Measurements from ENCODE around the gene CNTN4.

DNA sequence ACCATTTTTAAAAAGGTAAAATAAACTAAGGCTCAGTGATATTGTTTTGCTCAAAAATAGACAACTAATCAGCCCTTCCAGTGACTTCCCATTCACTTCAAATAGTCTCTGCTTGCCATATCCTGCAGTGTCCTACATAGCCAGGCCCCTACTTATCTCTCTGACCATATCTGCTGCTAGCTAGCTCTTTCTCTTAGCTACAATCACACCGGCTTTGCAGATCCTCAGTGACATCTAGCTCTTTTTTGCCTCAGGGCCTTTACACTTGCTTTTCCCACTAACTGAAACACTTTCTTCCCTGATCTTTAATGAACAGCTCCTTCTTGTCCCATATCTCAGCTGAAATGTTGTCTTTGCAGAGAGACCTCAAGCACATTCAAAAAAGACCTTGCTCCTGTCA, 850.2 kb downstream of the CNTN4 start:
- TF ChIP-seq SUZ12 (IDR thresholded peaks at IDR 0.05; ENCODE audit: extremely low read depth, insufficient read depth, insufficient read length) (no peak), YY1 (IDR thresholded peaks at IDR 0.05; ENCODE audit: insufficient read depth, insufficient read length) (no peak), ZNF274 (IDR thresholded peaks at IDR 0.05; ENCODE audit: low read depth, low read length) (no peak)
